CD4-positive, alpha-beta T cell treated with Interleukin-10 for 1 hour (primary cell): ENCODE results near the gene CST6.
"Not testable (repeated sequence)": the region's sequence is repeated elsewhere in the genome, so short reads cannot be mapped to it uniquely, and the experiment has no call there.

Source experiments
- DNase-seq: peaks from one replicate; pipeline ENCODE4 v3.0.0-alpha.2; 2020

The CST6 gene

GRCh38 chr11:66015936-66016792 lies 4.4 kb downstream of the CST6 start:
- no peak for DNase-seq

DNA sequence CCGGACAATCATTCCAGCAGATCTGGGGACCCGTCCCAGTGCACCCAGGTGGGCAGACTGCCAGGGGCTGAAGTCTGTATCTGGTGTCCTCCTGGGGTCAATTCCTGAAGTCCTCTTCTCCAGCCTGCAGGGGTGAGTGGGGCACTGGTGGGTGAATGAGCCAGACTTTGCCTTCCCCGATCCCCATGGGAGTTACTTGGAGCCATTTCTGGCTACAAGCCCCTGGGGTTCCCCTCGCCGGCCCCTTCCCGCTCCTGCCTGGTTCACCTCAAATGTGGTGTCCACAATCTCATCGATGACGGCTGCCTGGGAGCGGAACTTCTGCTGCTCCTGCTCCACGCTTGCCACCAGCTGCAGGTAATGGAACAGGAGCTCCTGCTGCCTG lies 5.0 kb downstream of the CST6 start:
- DNase-seq, result no peak

DNA sequence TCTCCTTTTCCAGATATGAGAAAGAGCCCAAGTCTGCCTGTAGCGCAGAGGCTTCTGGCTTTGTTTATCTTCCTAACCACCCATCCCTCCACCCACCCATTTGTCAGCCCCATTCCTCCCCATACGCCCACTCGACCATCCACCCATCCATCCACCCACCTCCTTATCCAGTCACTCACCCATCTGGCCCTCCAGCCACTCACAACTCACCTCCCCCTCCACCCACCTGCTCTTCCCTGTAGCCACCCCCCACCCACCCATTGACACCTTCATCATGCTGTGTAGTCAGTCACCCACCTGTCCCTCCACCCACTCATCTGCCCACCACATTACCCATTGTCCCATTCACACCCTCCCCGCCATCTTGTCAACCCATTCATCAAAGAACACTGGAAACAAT lies 5.5 kb downstream of the CST6 start:
- no peak for DNase-seq

DNA sequence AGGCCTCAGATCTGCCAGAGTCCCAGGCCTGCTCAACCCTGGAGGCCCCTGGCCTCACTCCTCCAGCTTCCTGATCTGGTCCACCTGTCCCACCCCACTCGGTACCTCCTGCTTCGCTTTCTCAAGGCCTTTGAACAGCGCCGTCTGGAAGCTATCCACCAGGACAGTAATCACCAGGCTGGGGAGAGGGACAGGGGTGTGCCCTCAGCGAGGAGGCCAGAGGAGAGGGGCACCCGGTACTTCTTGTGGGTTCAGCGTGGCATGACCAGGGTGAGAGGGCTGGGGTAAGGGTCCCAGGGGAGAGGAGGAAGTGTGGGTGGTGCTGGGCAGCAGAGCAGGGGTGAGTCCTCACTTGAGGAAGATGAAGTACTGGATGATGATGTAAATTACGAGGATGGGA lies 8.4 kb downstream of the CST6 start:
- DNase-seq, result no peak

- no peak for DNase-seq
These were observed 9.0 kb downstream of the CST6 start for GRCh38 chr11:66020618-66021357.

DNA sequence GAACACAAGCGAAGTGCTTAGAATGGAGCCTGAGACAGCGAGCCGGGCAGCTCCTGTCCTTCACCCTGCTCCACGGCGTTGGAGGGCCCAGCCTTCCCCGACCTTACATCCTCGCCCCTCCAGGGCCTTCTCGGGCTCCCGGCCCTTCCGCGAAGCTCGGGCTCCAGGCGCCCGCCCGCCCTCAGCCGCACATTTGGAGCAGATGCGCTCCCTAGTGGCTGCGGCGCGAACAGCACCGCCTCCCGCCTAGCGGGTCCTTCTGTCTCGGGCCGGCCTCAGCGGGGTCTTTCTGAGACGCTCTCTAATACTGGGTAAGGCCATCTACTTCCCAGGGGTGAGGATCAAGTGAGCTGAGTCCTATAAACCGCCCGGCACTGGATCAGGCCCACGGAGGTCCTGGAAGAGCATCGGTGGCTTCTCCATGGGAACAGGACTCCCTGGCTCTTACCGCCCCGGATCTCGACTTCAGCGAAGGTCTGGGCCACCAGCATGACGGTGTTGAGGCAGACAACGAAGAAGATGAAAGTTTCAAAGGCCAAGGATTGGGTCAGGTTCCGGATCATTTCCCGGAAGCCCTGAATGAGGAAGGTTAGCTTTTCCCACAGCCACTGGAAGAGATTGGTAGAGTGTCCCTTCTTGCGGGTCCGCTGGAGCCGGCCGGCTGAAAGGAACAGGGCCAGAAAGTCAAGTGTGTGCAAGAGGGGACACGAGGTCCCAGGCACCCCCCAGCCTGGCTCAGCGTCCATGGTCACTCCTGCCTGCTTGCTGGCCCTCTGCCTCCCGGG lies 10.8 kb downstream of the CST6 start:
- peak; percentile 76 for DNase-seq

DNA sequence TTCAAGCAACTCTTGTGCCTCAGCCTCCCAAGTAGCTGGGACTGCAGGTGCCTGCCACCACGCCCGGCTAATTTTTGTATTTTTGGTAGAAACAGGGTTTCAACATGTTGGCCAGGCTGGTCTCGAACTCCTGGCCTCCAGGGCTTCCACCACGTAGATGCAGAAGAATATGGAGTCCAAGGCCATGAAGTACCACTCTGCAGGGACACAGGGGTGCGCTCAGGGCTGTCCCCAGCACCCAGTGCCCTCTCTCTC lies 11.3 kb downstream of the CST6 start:
- not testable (repeated sequence) for DNase-seq

DNA sequence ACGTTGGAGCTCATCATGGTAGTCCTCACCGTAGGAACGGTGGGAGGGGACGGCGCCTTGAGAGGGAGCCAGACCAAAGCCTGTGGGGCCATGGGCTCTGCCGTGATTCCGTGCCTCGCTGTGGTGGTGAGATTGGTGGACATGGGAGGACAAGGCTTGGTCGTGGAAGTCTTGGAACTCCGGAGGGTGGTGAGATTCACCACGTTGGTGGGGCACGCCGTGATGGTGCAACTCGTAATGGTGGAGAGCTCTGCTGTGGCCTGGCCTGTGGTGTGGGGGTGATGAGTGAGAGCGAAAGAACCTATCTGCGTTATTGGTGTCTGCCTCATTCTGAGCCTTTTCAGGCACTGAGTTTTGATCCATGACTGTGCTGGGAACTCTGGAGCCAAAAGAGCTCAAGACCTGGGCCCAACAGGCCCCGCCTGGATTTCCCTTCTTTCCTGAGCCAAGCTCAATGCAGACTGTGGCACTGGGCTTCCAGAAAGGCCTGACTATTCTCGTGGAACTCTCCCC lies 14.3 kb downstream of the CST6 start, which contains the start of gene CATSPER1:
CATSPER1 (minus strand) TSS at position 463 of the 513 bp plus-strand sequence; CDS start at position 363, 100 bp downstream.
- DNase-seq, result no peak

DNA sequence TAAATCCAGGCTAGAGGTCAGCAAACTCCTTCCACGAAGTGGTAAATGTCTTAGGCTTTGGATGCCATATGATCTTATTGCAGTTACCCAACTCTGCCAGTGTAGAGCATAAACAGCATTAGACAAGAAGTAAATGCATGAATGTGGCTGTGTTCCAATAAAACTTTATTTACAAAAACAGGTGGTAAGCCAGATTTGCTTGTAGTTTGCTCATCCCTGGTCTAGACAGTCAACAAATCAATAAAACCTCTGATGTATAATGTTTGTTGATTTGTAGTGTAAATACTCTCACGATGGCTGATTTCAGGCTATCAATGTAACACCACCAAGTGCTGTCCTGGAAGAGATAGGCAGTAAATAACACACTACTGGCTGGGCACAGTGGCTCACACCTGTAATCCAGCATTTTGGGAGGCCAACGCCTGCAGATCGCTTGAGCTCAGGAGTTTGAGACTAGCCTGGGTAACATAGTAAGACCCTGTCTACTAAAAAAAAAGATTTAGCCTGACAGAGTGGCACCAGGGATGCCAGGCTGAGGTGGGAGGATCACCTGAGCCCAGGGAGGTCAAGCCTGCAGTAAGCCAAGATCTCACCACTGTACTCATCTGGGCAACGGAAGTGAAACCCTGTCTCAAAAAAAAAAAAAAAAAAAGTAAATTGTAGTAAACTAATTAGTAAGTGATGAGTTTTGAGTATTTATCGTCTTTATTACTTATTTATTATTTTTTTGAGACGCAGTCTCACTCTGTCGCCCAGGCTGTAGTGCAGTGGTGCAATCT lies 21.3 kb downstream of the CST6 start:
- no peak for DNase-seq

GRCh38 chr11:66035653-66036333 lies 24.0 kb downstream of the CST6 start:
- DNase-seq, result no peak

- no peak for DNase-seq
These were observed 24.5 kb downstream of the CST6 start for GRCh38 chr11:66036334-66036710.

- DNase-seq, result no peak
These were observed 25.5 kb downstream of the CST6 start for GRCh38 chr11:66037327-66037726.

DNA sequence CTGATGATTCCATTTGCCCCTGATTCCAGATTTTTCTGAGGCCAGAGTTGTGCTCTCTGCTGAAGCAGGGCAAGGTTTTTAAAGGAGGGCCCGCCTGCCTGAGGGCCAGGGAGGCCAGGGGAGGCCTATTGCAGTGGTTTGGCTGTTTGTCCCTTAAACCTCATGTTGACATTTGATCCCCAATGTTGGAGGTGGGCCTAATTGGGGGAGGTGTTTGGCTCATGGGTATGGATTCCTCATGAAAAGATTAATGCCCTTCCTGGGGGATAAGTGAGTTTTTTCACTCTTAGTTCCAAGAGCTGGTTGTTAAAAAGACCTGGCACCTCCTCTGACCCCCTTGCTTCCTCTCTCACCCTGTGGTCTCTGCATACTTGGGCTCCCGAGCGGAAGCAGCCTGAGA lies 28.0 kb downstream of the CST6 start:
- no peak for DNase-seq

DNA sequence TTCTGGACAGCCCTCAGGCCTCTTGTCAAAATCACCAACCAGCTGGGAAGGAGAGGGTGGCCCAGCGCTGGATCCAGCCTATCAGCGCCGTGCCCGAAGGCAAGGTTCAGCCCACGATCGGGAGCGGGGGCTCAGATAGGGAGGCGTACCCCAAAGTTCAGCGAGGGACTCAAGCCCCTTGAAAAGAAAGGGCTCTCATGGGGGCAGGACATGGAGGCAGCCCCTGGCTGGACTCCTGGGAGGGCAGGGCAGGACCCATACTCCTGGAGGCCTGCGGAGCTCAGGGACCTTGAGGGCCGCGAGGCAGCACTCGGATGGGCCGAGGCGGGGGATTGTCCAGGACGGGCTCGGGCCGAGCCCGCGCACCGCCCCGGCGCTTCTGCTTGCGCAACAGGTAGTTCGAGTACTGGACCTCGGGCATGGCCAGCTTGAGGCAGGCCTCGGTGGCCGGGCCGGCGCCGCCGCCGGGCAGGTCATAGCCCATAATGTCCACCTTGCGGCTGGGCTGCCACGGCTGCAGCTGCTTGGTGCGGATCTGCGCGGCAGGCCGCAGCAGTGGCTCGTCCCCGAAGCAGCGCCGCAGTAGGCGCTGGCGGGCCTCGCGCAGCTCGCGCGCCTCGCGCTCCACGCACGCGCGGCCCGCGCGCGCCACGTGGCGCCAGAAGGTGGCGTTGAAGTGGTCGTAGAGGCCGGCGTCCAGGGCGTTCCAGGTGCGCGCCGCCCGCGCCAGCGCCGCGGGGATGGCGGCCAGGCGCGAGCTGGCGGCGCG lies 30.6 kb downstream of the CST6 start:
- DNase-seq, result no peak

DNA sequence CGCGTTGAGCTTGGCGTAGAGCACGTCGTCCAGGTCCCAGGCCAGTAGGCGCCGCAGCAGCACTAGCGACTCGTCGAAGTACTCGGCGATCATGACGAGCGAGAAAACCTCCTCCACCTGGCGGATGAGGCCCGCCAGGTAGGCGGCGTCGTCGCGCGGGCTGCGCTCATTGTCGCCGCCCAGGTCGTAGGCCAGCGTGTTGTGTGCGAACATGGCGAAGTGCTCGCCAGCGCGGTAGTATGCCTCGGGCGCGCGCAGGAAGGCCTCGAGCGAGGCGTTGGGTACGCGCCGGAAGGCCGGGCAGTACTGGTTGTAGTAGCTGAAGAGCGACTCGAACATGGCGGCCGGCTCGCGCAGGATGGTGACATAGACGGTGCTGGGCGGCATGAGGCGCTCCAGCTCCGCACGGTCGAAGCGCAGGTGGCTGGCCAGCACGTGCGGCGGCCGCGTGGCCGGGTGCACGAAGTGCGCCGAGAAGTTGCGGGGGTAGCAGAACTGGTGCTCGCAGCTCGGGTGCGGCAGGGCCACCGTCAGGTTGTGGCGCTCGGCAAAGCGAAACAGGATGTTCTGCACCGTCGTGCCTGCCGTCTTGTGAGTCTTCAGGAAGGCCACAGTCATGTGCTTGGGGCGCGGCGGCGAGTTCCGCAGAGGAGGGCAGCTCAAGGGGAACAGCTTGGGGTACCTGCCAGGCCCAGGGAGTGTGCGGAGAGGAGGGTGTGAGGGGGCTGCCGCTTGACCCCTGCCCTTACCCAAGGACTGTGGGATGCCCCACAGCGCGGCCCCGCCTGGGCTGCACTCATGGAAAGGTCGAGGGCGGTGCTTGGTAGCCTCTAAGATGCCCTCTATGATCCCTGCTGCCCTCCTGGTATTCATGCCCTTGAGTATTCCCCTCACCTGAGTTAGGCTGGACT lies 31.4 kb downstream of the CST6 start:
- no peak for DNase-seq

DNA sequence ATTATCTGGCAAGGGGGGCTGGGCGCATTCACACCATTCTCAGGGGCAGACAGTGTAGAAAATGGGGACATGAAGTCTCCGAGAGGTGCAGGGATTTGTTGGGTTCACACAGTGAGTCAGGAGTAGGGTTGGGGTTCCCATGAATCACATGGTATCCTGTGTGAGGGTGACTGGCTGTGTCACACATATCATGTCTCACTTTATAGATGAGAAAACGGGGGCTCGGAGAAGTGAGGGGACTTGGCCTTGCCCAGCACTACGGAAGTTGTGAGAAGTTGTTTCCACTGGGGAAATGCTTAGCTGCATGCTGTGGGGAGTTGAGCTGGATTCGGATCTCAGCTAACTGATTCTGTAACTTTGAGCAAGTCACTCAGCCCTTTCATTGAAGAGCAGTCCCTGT lies 32.9 kb downstream of the CST6 start:
- peak; percentile 40 for DNase-seq

DNA sequence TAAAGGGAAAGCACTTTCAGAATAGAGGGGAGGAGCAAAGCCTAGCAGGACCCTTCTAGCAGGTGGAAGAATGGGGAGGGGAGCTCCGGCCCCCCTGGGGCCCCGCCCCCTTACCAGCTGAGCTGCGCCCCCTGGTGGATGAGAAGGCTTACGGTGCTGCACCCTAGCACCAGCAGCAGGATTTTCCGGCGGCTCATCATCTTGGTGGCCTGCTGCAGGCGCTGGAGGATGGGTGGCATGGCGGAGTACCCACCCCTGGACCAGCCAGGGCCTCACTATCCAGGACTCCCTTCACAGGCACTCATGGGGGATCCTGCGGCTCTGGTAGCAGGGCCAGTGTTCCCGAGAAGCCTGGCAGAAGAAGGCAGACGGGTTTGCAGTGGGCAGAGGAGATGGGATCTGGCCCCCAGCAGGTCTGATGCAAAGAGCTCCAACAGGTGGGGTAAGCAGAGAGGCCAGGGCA lies 33.4 kb downstream of the CST6 start:
- peak; percentile 88 for DNase-seq

DNA sequence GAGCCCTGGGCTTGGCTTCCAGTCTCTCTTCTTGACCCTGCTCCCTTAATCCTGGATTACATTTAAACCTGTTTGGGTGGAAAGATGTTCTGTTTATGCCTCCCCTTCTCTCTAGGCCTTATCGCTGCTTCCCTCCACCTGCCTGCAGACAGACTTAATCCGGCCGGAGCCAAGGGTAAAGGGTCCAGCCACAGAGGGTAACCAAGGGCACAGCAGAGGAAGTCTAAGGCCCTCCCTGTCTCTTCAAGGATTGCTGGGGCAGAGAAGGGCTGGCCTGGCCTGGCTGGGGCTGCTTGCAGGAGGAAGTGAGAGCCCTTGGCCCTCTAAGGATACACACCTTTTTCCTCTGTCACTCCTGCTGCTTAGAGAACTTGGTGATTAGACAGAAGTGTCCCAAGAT lies 35.1 kb downstream of the CST6 start:
- DNase-seq, result no peak

- DNase-seq, result no peak
These were observed 35.9 kb downstream of the CST6 start for GRCh38 chr11:66047541-66048365.
